GM23248 (cell line): Measurements from ENCODE around the gene MAVS.

ENCODE experiments used
- EZH2 ChIP-seq: fragments of 200-600 bp; sonication (generic); IDR thresholded peaks from 2 replicates; pipeline ENCODE4 v1.6.1; 2018; ENCODE audit warnings: antibody characterized with exemption, mild to moderate bottlenecking; ENCODE audit not compliant: insufficient read depth, poor library complexity, severe bottlenecking
- EZH2phosphoT487 ChIP-seq: fragments of 200-600 bp; sonication (generic); IDR thresholded peaks from 2 replicates; pipeline ENCODE4 v1.6.1; 2018; ENCODE audit warnings: antibody characterized with exemption, moderate library complexity, mild to moderate bottlenecking, low read depth; ENCODE audit not compliant: insufficient read depth

DNA sequence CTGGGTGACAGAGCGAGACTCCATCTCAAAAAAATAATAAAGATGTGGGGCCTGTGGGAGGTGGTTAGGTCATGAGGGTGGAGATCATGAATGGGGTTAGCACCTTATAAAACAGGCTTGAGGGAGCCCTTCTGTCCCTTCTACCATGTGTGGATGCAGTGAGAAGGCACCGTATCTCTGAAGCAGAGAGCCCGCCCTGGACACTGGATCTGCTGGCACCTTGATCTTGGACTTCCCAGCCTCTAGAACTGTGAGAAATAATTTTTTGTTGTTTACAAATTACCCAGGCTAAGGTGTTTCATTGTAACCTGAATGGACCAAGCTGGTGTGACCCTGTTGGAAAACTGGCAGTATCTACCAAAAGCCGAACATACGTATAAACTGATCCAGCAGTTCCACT, 26.9 kb downstream of the MAVS start:
- TF ChIP-seq EZH2 (no peak), EZH2phosphoT487 (no peak)
